NCI-H1694 (cell line): ENCODE data around the gene PHKB.

Source experiments
- DNase-seq: peaks from one replicate; lab custom pipeline; 2025; lab: John Stamatoyannopoulos, UW

The PHKB gene

GRCh38 chr16:47568351-47568750, 107.2 kb downstream of the PHKB start:
- DNase-seq: no peak

- DNase-seq: no peak
These were observed 109.9 kb downstream of the PHKB start for GRCh38 chr16:47571049-47571448.

- DNase-seq: no peak
These were observed 110.6 kb downstream of the PHKB start for GRCh38 chr16:47571711-47572110.

GRCh38 chr16:47574091-47575054, 113.2 kb downstream of the PHKB start:
- no peak for DNase-seq

GRCh38 chr16:47577029-47577428, 115.9 kb downstream of the PHKB start:
- DNase-seq: no peak

GRCh38 chr16:47578033-47578432, 116.9 kb downstream of the PHKB start:
- DNase-seq: no peak

GRCh38 chr16:47578573-47578972, 117.4 kb downstream of the PHKB start:
- no peak for DNase-seq

GRCh38 chr16:47581114-47581513, 120.0 kb downstream of the PHKB start:
- DNase-seq: no peak

GRCh38 chr16:47584464-47585225, 123.5 kb downstream of the PHKB start:
- no peak for DNase-seq

GRCh38 chr16:47586121-47586520, 125.0 kb downstream of the PHKB start:
- no peak for DNase-seq

GRCh38 chr16:47590472-47590871, 129.3 kb downstream of the PHKB start:
- no peak for DNase-seq

- no peak for DNase-seq
These were observed 131.1 kb downstream of the PHKB start for GRCh38 chr16:47592232-47592631.

GRCh38 chr16:47599512-47599911, 138.4 kb downstream of the PHKB start:
- DNase-seq: no peak

GRCh38 chr16:47600376-47600775, 139.2 kb downstream of the PHKB start:
- no peak for DNase-seq

GRCh38 chr16:47604306-47604705, 143.2 kb downstream of the PHKB start:
- no peak for DNase-seq

- DNase-seq: no peak
These were observed 149.9 kb downstream of the PHKB start for GRCh38 chr16:47611042-47611441.

GRCh38 chr16:47611848-47612493, 150.8 kb downstream of the PHKB start:
- no peak for DNase-seq

GRCh38 chr16:47612711-47613110, 151.6 kb downstream of the PHKB start:
- DNase-seq: no peak

GRCh38 chr16:47613251-47613650, 152.1 kb downstream of the PHKB start:
- no peak for DNase-seq

GRCh38 chr16:47617732-47618131, 156.6 kb downstream of the PHKB start:
- DNase-seq: no peak

- DNase-seq: no peak
These were observed 161.5 kb downstream of the PHKB start for GRCh38 chr16:47622451-47623176.

- DNase-seq: no peak
These were observed 163.4 kb downstream of the PHKB start for GRCh38 chr16:47624563-47624962.
